Naive B cell (primary cell): ENCODE measurements around the gene NAALADL2. TPM values are rescaled to one million over a fixed set of nuclear protein-coding genes. Genes with fewer than 3 reads are reported as not detected.

Source experiments
- ATAC-seq, 2 donors: fragments of 150-1000 bp; cut with Tn5 transposase; 2 replicates each; pipeline ENCODE4 v1.10.0; 2021; ENCODE audit warnings: low read depth in 2 of 2, mild to moderate bottlenecking in 2 of 2, moderate library complexity in 2 of 2
- DNase-seq: peaks from one replicate; pipeline ENCODE4 v3.0.0; 2022
- H3K27ac Mint-ChIP-seq, 6 donors: one replicate each; pipeline ENCODE4 v1.8.0; 2020 to 2022; ENCODE audit warnings: mild to moderate bottlenecking in 6 of 6, mixed read lengths in 6 of 6, moderate library complexity in 5 of 6, inconsistent platforms in 2 of 6
- H3K27me3 Mint-ChIP-seq, 3 donors: one replicate each; pipeline ENCODE4 v1.8.0; 2021 to 2022; ENCODE audit warnings: mixed read lengths in 3 of 3, mild to moderate bottlenecking in 1 of 3
- H3K36me3 Mint-ChIP-seq, 2 donors: one replicate each; pipeline ENCODE4 v1.8.0; 2020 to 2022; ENCODE audit warnings: mixed read lengths in 2 of 2, inconsistent platforms in 1 of 2, mild to moderate bottlenecking in 1 of 2
- H3K4me1 Mint-ChIP-seq, 3 donors: one replicate each; pipeline ENCODE4 v1.8.0; 2020 to 2022; ENCODE audit warnings: mixed read lengths in 3 of 3, inconsistent platforms in 1 of 3, mild to moderate bottlenecking in 1 of 3, moderate library complexity in 1 of 3
- H3K4me3 Mint-ChIP-seq, 8 donors: one replicate each; pipeline ENCODE4 v1.8.0; 2020 to 2022; ENCODE audit warnings: mild to moderate bottlenecking in 8 of 8, mixed read lengths in 8 of 8, moderate library complexity in 8 of 8, inconsistent platforms in 2 of 8
- H3K9me3 Mint-ChIP-seq, 7 donors: one replicate each; pipeline ENCODE4 v1.8.0; 2020 to 2022; ENCODE audit warnings: mixed read lengths in 7 of 7, mild to moderate bottlenecking in 5 of 7, inconsistent platforms in 2 of 7, moderate library complexity in 1 of 7
- polyA plus RNA-seq, 6 donors: library from polyadenylated mRNA; unstranded; fragments of 300-500 nt; fragmentation: Illumina TruSeq; gene quantifications; one replicate each; pipeline ENCODE4 v1.2.3, GENCODE V29; 2021; ENCODE audit warnings: low read depth in 6 of 6

NAALADL2 gene
- polyA plus RNA-seq, 6 donors from 2014 or later, result not detected

DNA sequence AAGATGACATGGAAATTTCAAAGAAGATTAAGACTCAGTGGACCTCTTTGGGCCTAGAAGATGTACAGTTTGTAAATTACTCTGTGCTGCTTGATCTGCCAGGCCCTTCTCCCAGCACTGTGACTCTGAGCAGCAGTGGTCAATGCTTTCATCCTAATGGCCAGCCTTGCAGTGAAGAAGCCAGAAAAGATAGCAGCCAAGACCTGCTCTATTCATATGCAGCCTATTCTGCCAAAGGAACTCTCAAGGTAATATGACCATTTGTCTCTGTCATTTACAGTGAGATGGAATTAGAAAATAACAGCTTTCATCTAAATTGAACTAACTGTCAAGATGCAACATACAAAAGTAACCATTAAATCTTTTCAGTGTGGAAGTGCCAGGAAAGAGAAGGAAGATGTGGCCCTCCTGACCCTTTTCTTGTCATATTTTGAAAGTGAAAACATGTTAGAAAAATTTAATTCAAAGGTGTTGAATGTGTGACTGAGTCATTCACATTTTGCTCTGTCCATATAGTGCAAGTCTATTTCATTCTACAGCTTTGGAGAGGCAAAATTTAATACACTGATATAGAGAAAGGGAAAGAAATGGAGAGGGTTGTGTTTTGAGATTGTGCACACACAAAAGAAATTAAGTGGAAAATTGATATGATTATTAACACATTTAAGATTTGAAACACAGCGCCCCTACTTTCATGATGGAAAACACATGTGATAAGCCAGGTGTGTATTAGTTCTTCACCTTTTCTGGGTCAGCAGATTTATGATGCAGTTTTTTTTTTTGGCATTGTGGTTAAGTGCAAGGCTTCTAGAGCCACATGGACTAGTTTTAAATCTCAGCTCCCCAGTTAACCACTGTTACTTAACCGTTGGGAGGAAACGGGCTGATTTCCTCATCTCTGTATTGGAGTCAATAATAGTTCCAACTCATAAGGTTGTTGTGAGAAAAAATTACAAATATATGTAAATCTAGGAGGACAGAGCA lies 375.1 kb downstream of the NAALADL2 start:
- Mint-ChIP-seq H3K27me3 (no peaks in the 10 kb centered on the region), H3K4me1 (no peaks in the 10 kb centered on the region), H3K9me3 (peaks cover 0 to 5% (median 0%) of the 10 kb centered on the region in 7 donors), H3K36me3 (no peaks in the 10 kb centered on the region), H3K27ac (no peak overlapping the region), H3K4me3 (no peak overlapping the region)
- no peak for ATAC-seq
- DNase-seq, result no peak

DNA sequence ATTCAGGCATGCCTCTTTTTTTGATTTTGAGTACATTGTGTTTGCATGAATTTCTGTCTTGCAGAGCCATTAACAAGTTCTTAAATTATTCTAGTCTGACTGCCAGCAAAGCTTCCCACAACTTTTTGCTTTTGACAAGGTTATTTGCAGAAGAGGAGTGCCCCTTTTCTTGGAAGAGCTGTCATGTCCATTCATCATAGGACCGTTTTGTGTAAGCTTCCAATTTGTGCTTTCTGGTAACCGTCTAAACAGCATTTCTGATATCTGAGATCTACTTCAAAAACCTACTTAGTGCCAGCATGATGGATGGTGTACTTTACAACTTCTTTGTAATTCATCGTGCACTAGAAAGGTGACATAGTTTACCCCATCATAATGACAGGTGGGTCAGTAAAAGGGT lies 379.7 kb downstream of the NAALADL2 start:
- Mint-ChIP-seq H3K9me3 (peaks cover 0 to 3% (median 0%) of the 10 kb centered on the region in 7 donors), H3K27ac (no peak overlapping the region), H3K4me1 (no peaks in the 10 kb centered on the region), H3K4me3 (no peak overlapping the region), H3K27me3 (no peaks in the 10 kb centered on the region), H3K36me3 (no peaks in the 10 kb centered on the region)
- DNase-seq, result no peak
- ATAC-seq, result no peak

DNA sequence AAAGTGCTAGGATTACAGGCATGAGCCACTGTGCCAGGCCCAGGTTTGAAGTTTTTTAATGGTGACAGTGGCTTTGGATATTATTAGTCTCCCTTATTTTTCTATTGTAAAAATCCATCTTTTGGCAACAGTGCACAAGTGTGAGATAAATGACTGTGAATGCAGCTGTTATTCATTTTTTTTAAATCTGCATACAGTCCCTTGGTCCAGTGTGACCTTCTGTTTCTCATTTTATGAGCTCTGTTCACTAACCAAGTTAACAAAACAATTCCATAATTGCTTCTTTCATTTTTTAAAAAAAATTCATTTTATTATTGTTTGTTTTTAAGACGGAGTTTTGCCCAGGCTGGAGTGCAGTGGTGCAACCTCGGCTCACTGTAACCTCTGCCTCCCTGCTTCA lies 381.8 kb downstream of the NAALADL2 start:
- Mint-ChIP-seq H3K27me3 (no peaks in the 10 kb centered on the region), H3K27ac (no peak overlapping the region), H3K9me3 (peaks cover 0 to 5% (median 0%) of the 10 kb centered on the region in 7 donors), H3K4me3 (no peak overlapping the region), H3K4me1 (no peaks in the 10 kb centered on the region), H3K36me3 (no peaks in the 10 kb centered on the region)
- no peak for ATAC-seq
- DNase-seq, result no peak

DNA sequence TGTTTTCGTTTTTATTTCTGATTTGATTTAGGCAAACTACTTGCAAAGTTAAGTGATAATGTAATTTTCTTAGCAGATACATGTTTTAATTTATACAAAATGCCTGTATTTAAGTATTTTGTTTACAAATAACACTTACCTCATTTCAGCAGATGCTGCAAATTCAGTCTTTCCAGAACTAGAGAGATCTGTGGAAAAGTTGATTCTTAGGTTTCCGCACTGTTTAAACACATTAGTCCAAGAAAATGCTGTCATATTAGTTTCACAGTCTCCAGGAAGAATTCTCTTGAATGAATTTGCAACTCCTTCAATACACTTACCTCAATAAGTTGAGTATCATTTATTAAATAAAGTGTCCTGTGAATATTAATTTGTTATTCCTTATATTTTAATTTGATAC lies 383.1 kb downstream of the NAALADL2 start:
- Mint-ChIP-seq H3K36me3 (no peaks in the 10 kb centered on the region), H3K27ac (no peak overlapping the region), H3K4me1 (no peaks in the 10 kb centered on the region), H3K9me3 (peaks cover 0 to 5% (median 0%) of the 10 kb centered on the region in 7 donors), H3K4me3 (no peak overlapping the region), H3K27me3 (no peaks in the 10 kb centered on the region)
- ATAC-seq (no peak), DNase-seq (no peak)

DNA sequence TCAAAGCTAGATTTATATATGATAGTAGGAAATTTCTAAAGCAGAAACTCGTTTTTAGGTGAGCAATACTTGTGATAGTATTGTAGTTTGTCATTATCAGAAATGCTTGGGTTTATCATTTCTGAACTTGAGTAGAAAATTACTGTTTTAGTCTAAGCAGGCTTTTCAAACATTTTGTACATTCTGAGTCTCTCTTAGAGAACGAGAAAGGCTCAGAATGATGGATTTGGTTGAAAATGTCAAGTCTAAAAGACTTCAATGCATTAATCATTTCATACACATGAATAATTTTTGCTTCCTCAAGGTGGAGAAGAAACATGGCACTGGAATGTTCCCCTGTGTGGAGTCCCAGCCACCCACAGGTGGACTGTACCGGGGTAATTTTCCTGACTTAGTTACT lies 387.1 kb downstream of the NAALADL2 start:
- H3K27ac Mint-ChIP-seq, result no peak overlapping the region
- no peaks in the 10 kb centered on the region for H3K4me1 Mint-ChIP-seq
- ATAC-seq (no peak), DNase-seq (no peak)
- peaks cover 0 to 8% (median 1%) of the 10 kb centered on the region in 7 donors for H3K9me3 Mint-ChIP-seq
- no peaks in the 10 kb centered on the region for H3K27me3 Mint-ChIP-seq
- no peak overlapping the region for H3K4me3 Mint-ChIP-seq
- no peaks in the 10 kb centered on the region for H3K36me3 Mint-ChIP-seq

DNA sequence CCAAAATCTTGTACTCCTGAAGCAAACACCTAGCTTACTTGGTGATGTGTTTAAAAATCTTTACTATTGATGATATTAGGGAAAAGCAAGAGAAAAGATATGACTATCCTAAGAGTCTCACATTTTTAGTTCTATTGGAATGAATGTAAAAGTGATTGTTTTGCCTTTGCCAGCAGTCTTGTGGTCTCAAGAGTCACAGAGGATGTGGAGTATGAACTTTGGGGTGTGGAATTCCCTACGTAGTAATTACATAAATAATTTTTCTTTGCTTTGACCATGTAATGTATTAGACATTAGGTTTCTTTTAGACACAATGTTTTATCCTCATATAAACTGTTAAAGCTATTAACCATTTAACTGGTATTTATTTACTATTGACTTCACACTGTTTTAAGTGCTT lies 387.6 kb downstream of the NAALADL2 start:
- DNase-seq (no peak), ATAC-seq (no peak)
- Mint-ChIP-seq H3K36me3 (no peaks in the 10 kb centered on the region), H3K27me3 (no peaks in the 10 kb centered on the region), H3K4me3 (no peak overlapping the region), H3K27ac (no peak overlapping the region), H3K9me3 (peaks cover 0 to 8% (median 1%) of the 10 kb centered on the region in 7 donors), H3K4me1 (no peaks in the 10 kb centered on the region)

DNA sequence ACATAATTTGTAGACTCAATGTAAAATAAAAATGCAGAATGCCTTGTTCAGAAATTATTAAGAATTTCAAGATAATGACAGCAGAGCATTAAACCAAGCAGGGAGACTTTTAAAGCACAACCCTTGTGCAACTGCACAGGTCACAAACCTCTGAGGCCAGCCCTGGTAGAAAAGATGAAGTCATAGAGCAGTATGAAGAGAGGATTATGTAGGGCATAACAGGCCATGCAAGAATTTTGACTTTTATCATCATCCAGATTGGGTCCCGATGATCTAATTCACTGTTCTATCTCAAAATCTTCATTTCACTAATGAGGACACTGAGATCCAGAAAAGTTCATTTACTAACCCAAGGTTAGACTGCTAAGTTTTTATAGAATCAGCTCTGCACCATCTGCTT lies 388.5 kb downstream of the NAALADL2 start:
- Mint-ChIP-seq H3K9me3 (peaks cover 0 to 8% (median 1%) of the 10 kb centered on the region in 7 donors), H3K36me3 (no peaks in the 10 kb centered on the region), H3K4me3 (no peak overlapping the region), H3K27ac (no peak overlapping the region), H3K4me1 (no peaks in the 10 kb centered on the region), H3K27me3 (no peaks in the 10 kb centered on the region)
- no peak for DNase-seq
- ATAC-seq, result no peak

DNA sequence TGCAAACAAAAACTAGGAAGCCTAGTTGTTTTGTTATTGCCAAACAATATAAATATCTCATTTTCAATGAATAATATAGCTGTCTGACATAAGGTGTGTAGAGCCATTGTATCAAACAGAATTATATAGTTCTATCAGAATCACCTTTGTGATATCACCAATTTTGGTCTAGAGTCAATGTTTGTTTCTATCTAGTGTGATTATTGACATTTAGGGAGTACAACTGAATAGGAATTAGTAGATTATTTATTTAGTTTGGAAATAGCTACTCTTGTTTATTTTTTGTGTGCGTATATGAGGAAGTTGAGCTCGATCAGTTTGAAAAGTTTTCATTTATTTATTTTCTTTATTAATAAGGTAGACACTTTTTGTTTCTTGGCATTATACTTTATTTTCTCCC lies 389.7 kb downstream of the NAALADL2 start:
- no peak for ATAC-seq
- H3K27me3 Mint-ChIP-seq, result no peaks in the 10 kb centered on the region
- H3K4me3 Mint-ChIP-seq, result no peak overlapping the region
- H3K4me1 Mint-ChIP-seq, result no peaks in the 10 kb centered on the region
- H3K36me3 Mint-ChIP-seq, result no peaks in the 10 kb centered on the region
- H3K27ac Mint-ChIP-seq, result no peak overlapping the region
- H3K9me3 Mint-ChIP-seq, result peaks cover 0 to 8% (median 1%) of the 10 kb centered on the region in 7 donors
- DNase-seq, result no peak

DNA sequence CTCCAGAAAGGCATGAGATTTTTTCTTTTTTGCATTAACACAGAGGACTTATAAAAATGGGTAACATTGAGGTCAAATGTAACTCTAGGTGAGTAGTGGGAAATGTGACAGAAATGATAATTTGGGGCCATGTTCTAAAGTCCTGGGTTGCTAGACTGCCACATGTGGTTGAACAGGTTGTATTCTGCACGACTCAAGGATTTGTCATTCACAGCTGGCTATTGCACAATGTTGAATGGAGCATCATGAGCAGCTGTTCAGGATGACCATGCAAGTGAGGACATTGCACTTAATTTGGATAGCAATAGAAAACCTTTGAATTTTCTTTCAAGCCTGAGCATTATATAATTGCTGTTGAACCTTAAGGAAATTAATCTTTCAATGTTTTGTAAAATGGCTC lies 396.6 kb downstream of the NAALADL2 start:
- Mint-ChIP-seq H3K27ac (no peak overlapping the region), H3K36me3 (no peaks in the 10 kb centered on the region), H3K27me3 (no peaks in the 10 kb centered on the region), H3K4me1 (no peaks in the 10 kb centered on the region), H3K9me3 (peaks cover 0 to 4% (median 0%) of the 10 kb centered on the region in 7 donors), H3K4me3 (no peak overlapping the region)
- ATAC-seq (no peak), DNase-seq (no peak)

DNA sequence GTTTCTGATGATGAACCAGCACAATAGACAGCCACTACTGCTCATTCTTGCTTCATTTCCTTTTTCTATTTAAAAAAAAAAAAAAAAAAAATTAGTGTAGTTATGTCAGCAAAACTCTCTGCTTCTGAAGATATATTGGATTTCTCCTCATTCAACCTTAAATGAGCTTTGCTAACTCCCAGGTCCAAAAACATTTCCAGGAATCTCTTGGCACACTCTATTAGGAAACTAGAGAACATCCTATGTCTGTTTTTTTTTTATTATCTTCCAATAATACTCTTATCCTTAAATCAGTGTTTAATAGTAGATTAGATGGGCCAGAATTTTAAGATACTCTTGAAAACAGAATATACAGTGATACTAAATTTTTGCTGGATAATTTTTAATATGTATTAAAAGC lies 398.0 kb downstream of the NAALADL2 start:
- no peak for DNase-seq
- no peak for ATAC-seq
- Mint-ChIP-seq H3K36me3 (no peaks in the 10 kb centered on the region), H3K27ac (no peak overlapping the region), H3K4me1 (no peaks in the 10 kb centered on the region), H3K4me3 (no peak overlapping the region), H3K9me3 (peaks cover 0 to 4% (median 0%) of the 10 kb centered on the region in 7 donors), H3K27me3 (no peaks in the 10 kb centered on the region)

DNA sequence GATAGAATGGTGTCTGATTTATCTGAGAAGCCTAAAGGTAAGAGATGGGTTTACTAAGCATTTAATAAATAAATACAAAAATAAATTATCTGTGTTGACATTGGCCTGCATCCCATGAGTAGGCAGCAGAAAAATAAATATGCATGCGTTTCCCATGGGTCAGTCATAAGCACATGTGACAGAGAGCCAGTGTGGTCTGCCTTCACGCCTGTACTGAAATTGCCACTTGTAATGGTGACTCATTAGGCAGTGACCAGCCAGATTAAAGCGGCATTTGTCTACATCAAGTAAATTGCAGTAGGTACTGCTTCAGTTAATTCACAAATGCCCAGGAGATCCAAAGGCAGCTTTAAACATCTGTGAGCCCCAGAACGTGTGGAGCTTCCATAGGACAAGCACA lies 399.6 kb downstream of the NAALADL2 start:
- DNase-seq, result no peak
- ATAC-seq, result no peak
- Mint-ChIP-seq H3K4me3 (no peak overlapping the region), H3K4me1 (no peaks in the 10 kb centered on the region), H3K36me3 (no peaks in the 10 kb centered on the region), H3K27me3 (no peaks in the 10 kb centered on the region), H3K27ac (no peak overlapping the region), H3K9me3 (no peaks in the 10 kb centered on the region)

DNA sequence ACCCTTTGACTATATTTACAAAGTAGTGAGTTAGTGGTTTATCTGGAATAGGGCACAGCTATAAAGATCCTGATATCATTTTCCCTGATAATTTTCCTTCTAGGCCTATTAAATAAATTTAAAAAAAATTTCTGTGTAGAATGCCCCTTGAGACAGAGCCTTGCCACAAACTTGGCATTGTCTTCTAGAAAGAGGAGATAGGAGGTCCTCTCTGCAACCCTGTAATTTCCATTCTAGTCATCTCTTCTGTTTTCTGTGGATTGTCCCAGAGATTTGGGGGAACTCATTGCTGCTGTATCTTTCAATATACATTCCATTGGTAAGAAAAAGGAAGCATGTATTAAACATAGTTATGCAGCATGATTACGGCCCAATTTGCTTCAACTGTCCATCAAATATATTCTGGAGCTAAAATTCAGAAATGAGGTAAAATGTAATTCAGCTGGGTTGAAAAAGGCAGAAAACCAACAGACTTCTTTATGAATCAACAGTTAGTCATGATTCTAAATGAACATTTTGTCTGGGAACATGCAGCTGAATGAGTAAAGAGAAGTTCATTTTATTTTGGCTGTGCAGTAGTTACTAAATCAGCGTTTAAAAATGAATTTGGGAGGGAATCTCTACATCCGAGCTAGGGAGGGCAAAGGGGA lies 401.1 kb downstream of the NAALADL2 start:
- no peak overlapping the region for H3K27ac Mint-ChIP-seq
- no peaks in the 10 kb centered on the region for H3K4me1 Mint-ChIP-seq
- no peak for ATAC-seq
- no peaks in the 10 kb centered on the region for H3K27me3 Mint-ChIP-seq
- no peaks in the 10 kb centered on the region for H3K36me3 Mint-ChIP-seq
- H3K9me3 Mint-ChIP-seq, result no peaks in the 10 kb centered on the region
- no peak overlapping the region for H3K4me3 Mint-ChIP-seq
- no peak for DNase-seq

DNA sequence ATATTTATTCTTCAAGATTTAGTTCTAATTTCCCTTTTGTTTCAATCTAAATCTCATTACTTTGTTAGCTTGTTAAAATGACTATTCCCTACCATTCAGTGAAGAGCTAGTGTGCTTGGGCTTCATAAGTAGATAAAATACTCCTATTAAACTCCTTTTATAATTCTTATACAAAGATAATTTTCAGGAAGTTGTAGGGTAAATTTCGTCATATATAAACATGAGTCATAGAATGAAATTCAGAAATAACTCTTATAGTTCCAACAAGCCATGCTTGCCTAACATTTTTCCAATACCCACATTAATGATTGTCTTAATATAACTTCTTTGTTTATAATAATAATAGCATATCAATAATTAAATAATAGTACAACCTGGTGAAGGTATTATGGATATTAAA lies 407.3 kb downstream of the NAALADL2 start:
- no peaks in the 10 kb centered on the region for H3K36me3 Mint-ChIP-seq
- ATAC-seq (no peak), DNase-seq (no peak)
- H3K27ac Mint-ChIP-seq, result no peak overlapping the region
- H3K4me3 Mint-ChIP-seq, result no peak overlapping the region
- H3K9me3 Mint-ChIP-seq, result no peaks in the 10 kb centered on the region
- no peaks in the 10 kb centered on the region for H3K4me1 Mint-ChIP-seq
- no peaks in the 10 kb centered on the region for H3K27me3 Mint-ChIP-seq

DNA sequence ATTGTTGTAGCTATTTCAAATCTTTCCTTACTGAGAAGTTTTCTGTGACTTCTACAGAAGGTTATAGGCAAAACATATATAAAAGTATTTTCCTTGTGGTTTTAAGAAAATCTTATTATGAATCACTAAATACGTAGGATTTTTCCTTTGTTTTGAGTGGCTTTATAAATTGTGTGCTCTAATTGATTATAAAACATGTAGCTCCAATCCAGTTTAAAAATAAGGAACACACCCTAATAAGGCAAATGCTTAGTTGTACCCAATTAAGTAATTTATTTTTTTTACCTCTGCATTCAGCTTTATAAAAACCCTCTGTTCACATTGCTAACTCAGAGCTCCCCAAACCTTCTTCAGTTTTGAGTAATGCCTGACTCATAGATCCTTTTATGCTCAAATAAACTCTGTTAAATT lies 408.0 kb downstream of the NAALADL2 start:
- Mint-ChIP-seq H3K4me3 (no peak overlapping the region), H3K27ac (no peak overlapping the region), H3K9me3 (no peaks in the 10 kb centered on the region), H3K27me3 (no peaks in the 10 kb centered on the region), H3K36me3 (no peaks in the 10 kb centered on the region), H3K4me1 (no peaks in the 10 kb centered on the region)
- DNase-seq, result no peak
- no peak for ATAC-seq
